ENCODE measurements around the gene ACSL6. TPM values are rescaled to one million over a fixed set of nuclear protein-coding genes. Genes with fewer than 3 reads are reported as not detected.
A peak's percentile ranks its signal among the peaks of the same experiment; 100 is the strongest.

ACSL6 gene
- total RNA-seq, 2 experiments from 2014 or later, result 26.5 to 38.8 TPM

DNA sequence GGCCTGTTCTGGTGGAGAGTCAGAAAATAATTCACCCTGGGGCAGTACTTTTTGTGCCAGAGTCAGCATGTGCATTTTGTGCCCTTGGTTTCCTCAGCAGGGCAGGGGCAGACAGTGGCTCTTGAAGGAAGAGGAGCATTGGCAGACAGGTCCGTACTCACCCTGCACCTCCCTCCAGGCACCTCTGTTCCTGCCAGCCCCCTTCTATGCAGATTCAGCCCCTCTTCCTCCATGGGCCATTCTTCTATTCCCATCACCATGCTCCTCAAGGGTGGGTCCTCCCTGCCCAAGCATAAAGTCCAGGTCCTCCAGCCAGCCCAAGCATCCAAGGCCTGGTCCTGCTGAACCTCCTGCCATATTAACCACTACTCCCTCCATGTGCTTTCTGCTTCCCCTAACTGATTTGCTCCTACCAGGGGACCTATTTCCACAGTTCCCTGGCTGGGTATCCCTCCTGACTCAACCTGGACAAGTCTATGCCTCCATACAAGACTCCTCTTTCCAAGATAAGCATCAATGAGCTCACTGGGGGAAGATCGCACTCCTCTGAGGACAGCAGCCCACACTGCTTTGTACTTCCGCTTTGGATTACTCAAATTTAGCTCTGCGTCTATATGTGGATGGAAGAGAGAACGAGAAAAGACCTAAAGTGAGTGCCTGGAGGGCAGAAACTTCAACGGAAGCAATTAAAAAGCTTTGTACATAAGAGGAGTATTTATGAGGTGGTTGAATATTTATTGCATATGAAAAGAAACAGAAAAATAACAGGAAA is 9.3 kb upstream of the ACSL6 start:
- Mint-ChIP-seq H3K27me3 (peaks cover 43% of the 10 kb centered on the region), H3K4me1 (peaks cover 64% of the 10 kb centered on the region), H3K9me3 (no peaks in the 10 kb centered on the region), H3K4me3 (peak overlapping the region; percentile 56), H3K27ac (peak overlapping the region; percentile 97), H3K36me3 (ENCODE audit: low read depth) (peaks cover 3% of the 10 kb centered on the region)
- no peak for DNase-seq
- ChIA-PET CTCF (interaction anchor here (0.5 to 1.9 kb wide), 6 partner anchors 9 to 431 kb away, joined by 3 to 13 read pairs (median 3); no protein-coding TSS in a partner anchor), POLR2A (interaction anchor here (0.8 kb wide), 1 partner anchor 351 kb away, joined by 4 read pairs; no protein-coding TSS in a partner anchor)

DNA sequence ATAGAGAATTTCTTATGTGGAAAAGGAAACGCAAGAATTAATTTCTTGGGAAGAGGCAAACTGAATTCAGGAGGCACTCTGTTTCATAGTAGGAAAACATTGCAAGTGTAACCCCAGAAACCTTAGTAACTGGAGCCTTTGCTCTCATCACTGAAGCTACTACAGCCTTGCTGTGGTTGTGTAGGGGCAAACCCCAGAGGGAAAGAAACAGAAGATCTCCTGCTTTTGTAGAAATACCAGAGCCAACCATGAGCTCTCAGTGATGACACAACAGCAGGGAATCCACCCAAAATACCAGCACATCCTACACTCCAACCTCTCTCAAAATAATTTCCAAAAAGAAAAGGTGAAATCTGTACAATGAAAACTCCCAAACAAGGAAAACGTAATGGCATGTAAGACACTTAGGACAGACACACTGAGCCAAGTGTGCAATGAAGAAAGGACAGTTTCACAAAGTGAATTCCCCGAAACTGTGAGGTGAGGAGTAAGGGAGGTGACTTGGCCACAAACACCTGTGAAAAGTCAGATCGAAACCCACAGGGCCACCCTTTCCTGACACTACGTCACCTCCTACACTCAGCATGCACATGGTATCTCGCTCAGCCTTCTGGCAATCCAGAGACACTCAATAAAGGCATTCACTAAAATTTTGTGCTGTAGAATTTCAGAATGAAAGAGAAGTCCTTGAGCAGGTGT is 8.5 kb upstream of the ACSL6 start:
- ChIA-PET POLR2A (no interaction called here), CTCF (interaction anchor here (1.1 to 1.9 kb wide), 3 partner anchors 13 to 430 kb away, joined by 3 to 13 read pairs (median 3); no protein-coding TSS in a partner anchor)
- Mint-ChIP-seq H3K4me1 (peaks cover 64% of the 10 kb centered on the region), H3K27ac (peak overlapping the region; percentile 97), H3K36me3 (ENCODE audit: low read depth) (peaks cover 5% of the 10 kb centered on the region), H3K9me3 (no peaks in the 10 kb centered on the region), H3K27me3 (peaks cover 49% of the 10 kb centered on the region), H3K4me3 (peak overlapping the region; percentile 56)
- peak; percentile 91 for DNase-seq

DNA sequence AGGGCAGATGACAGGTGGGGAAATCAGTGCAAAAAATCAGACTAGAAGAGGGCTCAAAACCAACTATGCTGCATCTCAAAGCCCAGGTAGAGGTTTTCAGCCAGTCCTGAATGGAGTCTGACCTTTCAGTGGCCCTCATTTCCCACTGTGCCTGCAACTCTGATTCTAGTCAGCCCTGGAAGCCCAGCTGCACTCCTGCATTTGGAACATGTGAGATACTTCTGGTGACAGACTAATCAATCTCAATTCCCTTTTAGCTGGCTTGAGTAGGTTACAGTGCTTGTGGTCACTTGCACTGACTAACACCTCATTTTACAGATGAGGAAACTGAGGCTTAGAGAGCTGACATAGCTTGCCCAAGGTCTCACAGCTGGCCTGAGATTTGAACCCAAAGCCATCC is 7.9 kb upstream of the ACSL6 start:
- Mint-ChIP-seq H3K4me3 (peak overlapping the region; percentile 34), H3K27me3 (peaks cover 56% of the 10 kb centered on the region), H3K9me3 (no peaks in the 10 kb centered on the region), H3K4me1 (peaks cover 64% of the 10 kb centered on the region), H3K36me3 (ENCODE audit: low read depth) (peaks cover 5% of the 10 kb centered on the region), H3K27ac (peak overlapping the region; percentile 97)
- ChIA-PET POLR2A (no interaction called here), CTCF (interaction anchor here (1.1 to 1.9 kb wide), 3 partner anchors 12 to 430 kb away, joined by 3 to 13 read pairs (median 3); no protein-coding TSS in a partner anchor)
- DNase-seq, result no peak

DNA sequence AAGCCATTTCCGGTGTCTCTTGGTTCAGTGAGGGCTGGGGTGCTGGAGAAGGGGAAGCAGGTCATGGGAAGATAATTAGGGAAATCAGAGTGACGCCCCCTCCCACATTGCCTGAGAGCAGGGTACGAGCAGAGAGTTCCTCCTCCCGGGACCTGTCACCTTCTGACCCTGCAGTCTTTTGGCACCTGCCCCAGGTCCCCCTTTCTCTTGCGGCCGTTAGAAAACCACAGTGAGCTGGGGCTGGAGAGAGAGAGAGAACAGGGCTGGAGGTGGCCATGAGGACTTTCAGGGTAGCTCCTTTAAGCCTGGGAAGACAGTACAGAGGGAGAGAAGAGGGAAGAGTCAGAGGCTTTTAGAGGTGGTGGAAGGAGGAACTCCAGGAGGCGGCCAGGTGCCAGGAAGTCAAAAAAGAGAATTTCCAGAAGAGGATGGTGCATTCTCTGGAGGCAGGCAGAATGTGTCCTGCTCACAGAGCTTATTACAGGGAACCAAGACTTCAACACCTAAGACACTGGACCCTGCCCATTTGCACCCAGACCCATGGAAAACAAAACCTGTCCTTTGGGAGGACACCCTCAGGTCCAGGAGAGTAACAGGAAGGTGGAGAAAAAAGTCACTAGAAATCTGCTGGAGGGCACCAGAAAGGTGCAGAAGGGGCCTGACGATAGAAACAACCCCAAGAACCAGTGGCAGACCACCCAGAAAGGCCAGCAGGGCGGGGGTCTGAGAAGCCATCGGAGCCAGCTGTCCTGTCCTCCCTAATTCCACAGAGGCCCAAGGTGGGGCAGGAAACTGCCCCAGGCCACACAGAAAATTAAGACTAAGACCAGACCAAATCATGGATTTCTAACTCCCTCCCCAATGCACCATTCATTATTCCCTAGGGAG is 6.5 kb upstream of the ACSL6 start:
- ChIA-PET CTCF (no interaction called here), POLR2A (no interaction called here)
- H3K27me3 Mint-ChIP-seq, result peaks cover 68% of the 10 kb centered on the region
- peaks cover 58% of the 10 kb centered on the region for H3K4me1 Mint-ChIP-seq
- no peak overlapping the region for H3K4me3 Mint-ChIP-seq
- H3K27ac Mint-ChIP-seq, result peak overlapping the region; percentile 41
- H3K36me3 Mint-ChIP-seq (ENCODE audit: low read depth), result peaks cover 4% of the 10 kb centered on the region
- no peak for DNase-seq
- no peaks in the 10 kb centered on the region for H3K9me3 Mint-ChIP-seq

DNA sequence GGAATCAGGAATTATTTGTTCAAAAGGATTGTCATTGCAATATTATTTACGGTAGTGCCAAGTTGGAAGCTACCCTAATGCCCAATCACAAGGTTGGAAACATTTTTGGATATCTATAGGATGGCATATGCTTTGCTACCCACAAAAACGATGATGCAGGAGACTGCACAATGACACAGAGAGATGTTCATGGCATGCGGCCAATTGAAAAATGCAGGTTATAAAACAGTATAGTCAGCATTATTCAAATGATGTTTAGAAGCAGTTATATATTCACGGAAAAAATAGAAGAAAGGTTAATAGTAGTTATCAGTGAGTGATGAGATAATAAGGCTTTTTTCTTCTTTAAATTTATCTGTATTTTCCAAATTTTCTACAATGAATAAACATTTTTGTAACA is 5.9 kb upstream of the ACSL6 start:
- no peaks in the 10 kb centered on the region for H3K9me3 Mint-ChIP-seq
- no peak overlapping the region for H3K4me3 Mint-ChIP-seq
- ChIA-PET CTCF (no interaction called here), POLR2A (no interaction called here)
- H3K27me3 Mint-ChIP-seq, result peaks cover 73% of the 10 kb centered on the region
- peaks cover 55% of the 10 kb centered on the region for H3K4me1 Mint-ChIP-seq
- H3K36me3 Mint-ChIP-seq (ENCODE audit: low read depth), result peaks cover 2% of the 10 kb centered on the region
- H3K27ac Mint-ChIP-seq, result peak overlapping the region; percentile 41
- no peak for DNase-seq

DNA sequence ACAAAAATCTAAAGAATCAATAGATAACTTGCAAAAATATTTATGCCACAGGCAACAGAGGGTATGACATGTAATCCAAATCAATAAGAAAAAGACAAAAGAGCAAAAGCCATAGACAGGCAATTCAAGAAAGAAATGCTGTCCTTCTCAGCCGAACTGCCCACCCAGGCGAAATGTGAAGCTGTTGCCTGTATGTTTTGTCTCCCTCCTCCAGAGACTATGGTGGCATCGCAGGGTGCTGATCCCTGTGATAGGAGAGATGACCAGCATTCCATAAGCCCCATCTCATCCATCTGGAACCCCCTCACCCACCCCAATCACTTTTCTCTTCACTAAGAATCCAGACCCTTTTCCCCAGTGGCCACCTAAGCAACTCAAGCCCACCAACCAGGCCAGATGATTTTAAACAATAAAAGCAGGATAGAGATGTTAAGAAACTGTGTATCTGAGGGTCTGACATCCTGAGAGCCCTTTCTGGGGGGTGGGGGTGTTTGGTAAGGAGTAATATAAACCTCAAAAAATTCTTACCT is 5.3 kb upstream of the ACSL6 start:
- DNase-seq, result no peak
- Mint-ChIP-seq H3K4me1 (peaks cover 53% of the 10 kb centered on the region), H3K36me3 (ENCODE audit: low read depth) (peaks cover 2% of the 10 kb centered on the region), H3K9me3 (no peaks in the 10 kb centered on the region), H3K27ac (no peak overlapping the region), H3K4me3 (no peak overlapping the region), H3K27me3 (peaks cover 72% of the 10 kb centered on the region)
- POLR2A ChIA-PET, result no interaction called here
- CTCF ChIA-PET, result no interaction called here

DNA sequence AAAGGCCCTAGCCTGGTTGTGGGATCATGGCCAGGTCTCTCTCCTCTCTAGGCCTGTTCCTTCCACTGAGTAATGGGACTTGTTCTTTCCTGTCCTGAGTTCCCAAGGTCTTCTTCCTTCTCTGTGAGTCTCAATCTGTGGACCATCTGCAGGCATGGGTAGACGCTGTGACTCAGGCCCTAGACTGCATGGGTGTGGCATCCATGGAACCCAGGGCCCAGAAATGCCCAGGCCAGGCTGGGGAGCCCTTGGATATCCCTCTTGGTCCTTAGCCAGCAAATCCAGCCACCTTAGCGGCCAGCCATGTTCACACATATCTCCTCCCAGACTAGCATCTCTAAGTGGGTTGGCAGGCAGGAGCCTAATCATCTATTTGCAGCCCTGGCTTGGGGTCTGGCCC is 2.3 kb upstream of the ACSL6 start:
- no peaks in the 10 kb centered on the region for H3K9me3 Mint-ChIP-seq
- no peak for DNase-seq
- H3K36me3 Mint-ChIP-seq (ENCODE audit: low read depth), result peaks cover 4% of the 10 kb centered on the region
- H3K27ac Mint-ChIP-seq, result no peak overlapping the region
- ChIA-PET POLR2A (no interaction called here), CTCF (interaction anchor here (0.5 to 1.3 kb wide), 3 partner anchors 13 to 752 kb away, joined by 3 to 4 read pairs (median 3); no protein-coding TSS in a partner anchor)
- peaks cover 84% of the 10 kb centered on the region for H3K27me3 Mint-ChIP-seq
- H3K4me3 Mint-ChIP-seq, result no peak overlapping the region
- peaks cover 43% of the 10 kb centered on the region for H3K4me1 Mint-ChIP-seq

DNA sequence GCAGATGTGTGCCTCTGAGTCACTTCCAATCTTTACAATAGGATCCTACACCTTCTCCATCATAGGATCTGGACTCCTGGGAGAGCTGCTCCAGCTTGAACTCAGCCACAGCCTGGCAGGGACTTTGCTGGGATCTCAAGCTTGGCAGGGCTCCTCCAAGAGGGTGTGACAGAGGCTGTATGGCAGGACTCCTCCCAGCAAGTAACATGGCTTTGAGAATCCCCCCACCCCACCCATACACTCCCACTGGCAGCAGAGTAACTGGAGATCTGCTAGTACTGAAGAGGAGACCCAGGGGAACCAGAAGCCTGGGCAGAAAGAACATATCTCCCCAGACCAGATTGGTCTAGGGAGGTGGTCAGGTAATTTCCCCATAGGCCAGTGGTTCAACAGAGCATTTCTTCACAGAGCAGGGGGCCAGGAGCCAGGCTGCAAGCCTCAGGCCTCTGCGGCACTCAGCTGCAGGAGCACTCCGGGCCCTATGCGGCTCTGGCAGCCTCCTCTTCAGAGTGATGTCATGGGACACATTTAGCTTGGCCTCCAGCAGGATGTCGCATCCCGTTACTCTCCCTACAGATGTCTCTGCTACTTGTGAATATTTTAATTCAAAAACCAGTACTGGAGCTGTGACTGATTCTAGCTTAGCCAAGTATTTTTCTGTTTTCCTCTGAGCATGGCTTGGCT is 1.7 kb upstream of the ACSL6 start:
- no peaks in the 10 kb centered on the region for H3K9me3 Mint-ChIP-seq
- CTCF ChIA-PET, result interaction anchor here (0.5 to 1.3 kb wide), 3 partner anchors 12 to 752 kb away, joined by 3 to 4 read pairs (median 3); no protein-coding TSS in a partner anchor
- peaks cover 42% of the 10 kb centered on the region for H3K4me1 Mint-ChIP-seq
- peaks cover 86% of the 10 kb centered on the region for H3K27me3 Mint-ChIP-seq
- no peak overlapping the region for H3K27ac Mint-ChIP-seq
- H3K36me3 Mint-ChIP-seq (ENCODE audit: low read depth), result peaks cover 4% of the 10 kb centered on the region
- POLR2A ChIA-PET, result interaction anchor here (0.6 kb wide), 1 partner anchor 749 kb away, joined by 3 read pairs; the partner anchor contains the start of gene CDC42SE2
- no peak for DNase-seq
- no peak overlapping the region for H3K4me3 Mint-ChIP-seq

DNA sequence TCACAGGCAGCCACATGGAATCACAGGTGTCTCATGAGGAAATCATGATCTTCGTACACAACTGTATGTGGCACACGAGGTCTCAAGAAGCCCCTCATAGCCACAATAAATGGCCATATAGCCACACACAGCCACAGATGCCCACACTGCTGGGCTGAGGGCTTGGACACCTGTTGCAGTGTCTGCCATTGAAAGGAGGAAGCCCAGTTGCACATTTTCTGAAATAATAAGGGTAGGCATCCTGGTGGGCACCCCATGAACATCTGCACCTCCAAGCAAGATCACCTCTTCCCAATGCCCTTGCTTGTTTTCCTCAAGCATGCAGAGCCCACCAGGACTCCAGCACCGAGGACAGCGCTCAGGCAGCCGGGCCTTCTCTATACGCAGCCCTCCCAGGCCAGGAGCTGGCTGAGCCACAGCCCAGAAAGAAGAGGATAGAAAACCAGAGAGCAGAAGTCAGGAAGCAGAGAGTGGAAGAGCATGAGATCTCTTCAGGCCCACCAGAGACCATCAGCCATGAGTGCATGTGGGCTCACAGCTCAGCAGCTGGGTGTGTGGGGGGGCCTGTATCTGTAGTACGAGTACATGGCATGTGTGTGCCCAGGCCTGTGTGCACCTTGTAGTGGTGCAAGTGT is 1.0 kb upstream of the ACSL6 start:
- Mint-ChIP-seq H3K36me3 (ENCODE audit: low read depth) (peaks cover 4% of the 10 kb centered on the region), H3K27me3 (peaks cover 79% of the 10 kb centered on the region), H3K4me1 (peaks cover 42% of the 10 kb centered on the region), H3K27ac (no peak overlapping the region), H3K9me3 (no peaks in the 10 kb centered on the region), H3K4me3 (peak overlapping the region; percentile 54)
- CTCF ChIA-PET, result interaction anchor here (1.3 kb wide), 1 partner anchor 50 kb away, joined by 3 read pairs; no protein-coding TSS in a partner anchor
- POLR2A ChIA-PET, result interaction anchor here (0.6 kb wide), 1 partner anchor 749 kb away, joined by 3 read pairs; the partner anchor contains the start of gene CDC42SE2
- DNase-seq, result peak; percentile 46

DNA sequence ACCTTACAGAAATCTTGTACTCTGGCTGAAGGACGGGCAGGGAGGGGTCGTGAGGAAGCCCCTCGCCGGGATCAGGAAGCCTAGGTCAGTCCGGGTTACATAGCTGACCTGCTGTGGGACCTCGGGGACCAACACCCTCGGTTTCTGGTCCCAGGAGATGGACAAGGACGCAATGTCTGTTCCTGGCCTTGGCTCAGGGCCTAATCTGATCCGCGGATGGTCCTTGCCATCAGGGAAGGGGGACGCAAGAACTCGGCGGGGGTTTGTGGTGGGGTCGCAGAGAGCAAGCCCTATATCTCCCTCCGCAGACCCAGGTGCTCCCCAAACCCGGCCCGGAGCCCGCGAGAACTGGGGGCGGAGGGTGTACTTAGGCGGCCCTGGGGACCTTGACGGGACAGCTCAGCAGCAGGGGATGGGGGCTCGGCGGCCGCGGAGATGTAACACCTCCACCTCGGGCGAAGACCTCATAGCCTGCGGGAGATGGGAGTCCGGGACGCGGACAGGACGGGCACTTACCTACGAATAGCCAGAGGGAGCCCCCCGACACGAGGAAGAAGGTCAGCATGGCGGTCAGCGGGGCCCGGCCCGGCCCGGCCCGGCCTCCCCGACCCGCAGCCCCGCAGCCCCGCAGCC is 353 bp downstream of the ACSL6 start:
- peak overlapping the region; percentile 65 for H3K4me3 Mint-ChIP-seq
- no peak overlapping the region for H3K27ac Mint-ChIP-seq
- H3K36me3 Mint-ChIP-seq (ENCODE audit: low read depth), result peaks cover 4% of the 10 kb centered on the region
- ChIA-PET CTCF (interaction anchor here (1.9 to 2.2 kb wide), 2 partner anchors 52 to 422 kb away, joined by 5 to 10 read pairs; no protein-coding TSS in a partner anchor), POLR2A (no interaction called here)
- H3K4me1 Mint-ChIP-seq, result peaks cover 30% of the 10 kb centered on the region
- H3K27me3 Mint-ChIP-seq, result peaks cover 65% of the 10 kb centered on the region
- H3K9me3 Mint-ChIP-seq, result no peaks in the 10 kb centered on the region
- DNase-seq, result no peak

DNA sequence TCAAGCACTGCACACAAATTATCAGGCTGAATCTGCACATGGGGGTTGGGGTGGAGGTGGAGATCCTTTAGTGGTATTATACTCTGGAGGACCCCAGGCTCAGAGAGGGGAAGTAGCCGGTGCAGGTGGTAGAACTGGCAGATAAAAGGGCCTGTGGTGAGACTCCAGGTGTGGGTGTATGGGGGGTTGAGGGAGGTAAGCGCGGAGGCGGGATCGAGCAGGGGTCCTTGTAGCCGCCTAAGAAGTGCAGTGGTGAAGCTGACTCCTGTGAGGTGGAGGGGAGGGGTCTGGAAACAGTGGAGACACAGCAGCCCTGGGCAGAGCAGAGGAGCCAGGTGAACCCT is 841 bp downstream of the ACSL6 start:
- H3K4me1 Mint-ChIP-seq, result peaks cover 27% of the 10 kb centered on the region
- ChIA-PET POLR2A (no interaction called here), CTCF (interaction anchor here (1.9 to 2.2 kb wide), 2 partner anchors 52 to 421 kb away, joined by 5 to 10 read pairs; no protein-coding TSS in a partner anchor)
- H3K27me3 Mint-ChIP-seq, result peaks cover 61% of the 10 kb centered on the region
- H3K27ac Mint-ChIP-seq, result no peak overlapping the region
- no peak for DNase-seq
- no peaks in the 10 kb centered on the region for H3K9me3 Mint-ChIP-seq
- H3K4me3 Mint-ChIP-seq, result peak overlapping the region; percentile 65
- H3K36me3 Mint-ChIP-seq (ENCODE audit: low read depth), result peaks cover 4% of the 10 kb centered on the region
